ENCODE results near the gene SNX30.

DNA sequence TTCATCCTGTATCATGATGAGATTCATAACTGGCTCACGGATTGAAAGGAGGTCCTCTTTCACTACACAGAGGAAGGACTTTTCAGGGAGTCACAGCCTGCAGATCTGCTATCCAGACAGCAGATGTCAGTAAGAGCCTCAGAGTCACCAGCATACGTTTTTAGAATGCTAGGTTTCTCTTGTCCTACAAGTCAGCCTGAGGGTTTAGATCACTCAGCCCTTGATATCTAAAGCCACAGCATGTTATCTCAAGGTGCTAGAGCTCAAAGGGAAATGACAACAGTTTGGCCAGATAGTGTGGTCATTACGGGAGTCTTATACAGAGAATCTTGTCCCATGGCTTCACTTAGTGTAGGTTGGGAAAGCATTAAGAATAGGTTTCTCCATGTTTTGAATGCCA lies 171.0 kb downstream of the SNX30 start:
- no peak for TF ChIP-seq HDGF (IDR thresholded peaks at IDR 0.05; ENCODE audit: borderline replicate concordance)
- no peak for TF ChIP-seq SP1 (IDR thresholded peaks at IDR 0.05)
- TF ChIP-seq NFRKB (IDR thresholded peaks at IDR 0.05), result no peak
- TF ChIP-seq TARDBP (IDR thresholded peaks at IDR 0.05), result no peak

Data from HEK293T (cell line).